Skeletal muscle tissue (tissue), 4 donors: ENCODE measurements around the gene COA8. TPM values are rescaled to one million over a fixed set of nuclear protein-coding genes. Genes with fewer than 3 reads are reported as not detected.

ENCODE experiments used
- H3K27ac ChIP-seq: one replicate; pipeline ENCODE4 v1.7.0; 2013; ENCODE audit warnings: mild to moderate bottlenecking, low read depth, low read length, inconsistent platforms
- H3K27me3 ChIP-seq, 3 donors: one replicate each; pipeline ENCODE4 v1.7.0; 2013; ENCODE audit warnings: low read length in 3 of 3; ENCODE audit not compliant: control insufficient read depth in 3 of 3, insufficient read depth in 3 of 3
- H3K36me3 ChIP-seq, 3 donors: one replicate each; pipeline ENCODE4 v1.7.0; 2013; ENCODE audit warnings: low read length in 3 of 3; ENCODE audit not compliant: control insufficient read depth in 3 of 3, insufficient read depth in 3 of 3
- H3K4me1 ChIP-seq, 3 donors: one replicate each; pipeline ENCODE4 v1.7.0; 2013; ENCODE audit warnings: low read length in 3 of 3, mild to moderate bottlenecking in 3 of 3; ENCODE audit not compliant: control insufficient read depth in 3 of 3, insufficient read depth in 3 of 3
- H3K4me3 ChIP-seq, 3 donors: one replicate each; pipeline ENCODE4 v1.7.0; 2013; ENCODE audit warnings: low read length in 3 of 3
- H3K9ac ChIP-seq, 3 donors: one replicate each; pipeline ENCODE4 v1.7.0; 2013; ENCODE audit warnings: low read length in 3 of 3, mild to moderate bottlenecking in 3 of 3, moderate library complexity in 2 of 3, low read depth in 1 of 3
- H3K9me3 ChIP-seq, 3 donors: one replicate each; pipeline ENCODE4 v1.7.0; 2013; ENCODE audit warnings: low read length in 3 of 3; ENCODE audit not compliant: control insufficient read depth in 3 of 3
- total RNA-seq: library from RNA; depleted of rRNA; stranded (reverse); fragments of >200 nt; gene quantifications from one replicate; pipeline ENCODE4 v1.2.3, GENCODE V29; 2014
- donor health status: Osteomylitis.

The COA8 gene
- total RNA-seq, 1 donor from 2014 or later = 28.2 TPM

DNA sequence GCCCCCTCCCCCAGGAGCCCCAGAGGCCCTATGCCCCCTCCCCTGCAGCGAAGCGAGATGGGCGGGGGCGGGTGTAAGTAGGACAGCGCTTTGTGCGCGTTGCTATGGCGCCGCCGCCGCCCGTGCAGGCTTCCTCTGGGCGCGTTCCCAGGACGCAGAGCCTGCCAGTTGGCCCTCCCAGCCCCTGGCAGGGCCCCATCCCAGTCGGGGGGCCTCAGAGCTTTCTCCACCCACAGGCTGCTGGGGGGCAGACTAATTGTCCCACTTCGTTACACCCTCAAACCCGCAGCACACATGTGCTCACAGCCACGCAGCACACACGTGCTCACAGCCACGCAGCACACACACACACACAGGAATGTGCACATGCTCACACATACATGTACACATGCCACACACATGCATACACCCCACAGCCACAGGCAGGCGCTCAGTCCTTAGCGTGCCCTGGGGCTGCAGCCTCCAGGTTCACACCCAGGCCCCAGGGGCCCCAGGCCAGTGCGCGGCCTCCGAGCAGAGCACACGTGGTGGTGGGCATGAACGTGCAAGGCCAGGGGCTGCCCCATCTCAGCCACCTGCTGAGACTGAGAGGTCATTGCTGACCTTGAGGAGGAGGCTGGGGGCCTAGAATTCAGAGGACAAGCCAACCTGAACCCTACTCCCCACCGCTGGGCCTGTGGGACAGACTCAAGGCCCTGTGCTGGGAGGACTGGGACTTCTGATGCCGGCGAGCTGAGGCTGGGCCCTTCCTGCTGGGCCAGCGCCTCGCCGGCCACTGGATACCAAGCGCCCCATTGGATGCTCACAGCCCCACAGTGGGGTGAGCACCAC lies 18.2 kb upstream of the COA8 start:
- Histone ChIP-seq H3K4me3 (no peak overlapping the region), H3K27me3 (peaks cover 0 to 3% (median 0%) of the 10 kb centered on the region in 3 donors), H3K9ac (peak overlapping the region in 1 of 3 donors; percentile 40), H3K4me1 (peaks cover 47 to 69% (median 65%) of the 10 kb centered on the region in 3 donors), H3K27ac (no peak overlapping the region), H3K9me3 (no peaks in the 10 kb centered on the region), H3K36me3 (no peaks in the 10 kb centered on the region)

DNA sequence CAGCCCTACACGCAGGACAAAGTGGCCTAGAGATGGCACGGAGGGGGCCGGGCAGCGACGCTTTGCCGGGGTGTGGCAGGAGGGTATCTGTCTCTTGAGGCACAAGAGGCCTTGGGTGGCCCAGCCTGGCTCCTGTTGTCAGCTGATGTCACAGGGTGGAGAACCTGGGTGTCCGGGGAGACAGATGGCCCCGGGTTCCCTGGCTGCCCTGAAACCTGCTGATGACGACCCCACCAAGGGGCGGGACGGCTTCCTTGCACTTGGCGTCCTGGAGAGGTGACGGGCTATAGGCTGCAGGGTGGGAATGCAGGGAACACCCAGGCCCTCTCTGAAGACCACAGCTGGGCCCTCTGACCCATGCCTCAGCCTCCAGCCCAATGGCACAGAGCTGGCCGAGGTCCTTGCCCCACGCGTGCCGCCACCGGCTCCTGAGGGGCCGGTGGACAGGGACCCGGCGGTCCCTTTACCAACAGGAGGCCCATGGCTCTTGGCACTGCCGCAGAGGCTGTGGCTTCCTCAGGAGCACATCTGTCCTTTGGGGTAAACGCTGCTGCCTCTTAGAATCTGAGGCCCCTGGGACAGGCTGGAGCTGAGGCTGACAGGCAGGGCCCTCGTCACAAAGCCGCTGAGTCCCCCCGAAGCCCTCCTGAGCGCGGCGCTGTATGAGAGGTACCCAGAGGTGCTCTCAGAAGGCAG lies 17.4 kb upstream of the COA8 start:
- H3K27me3 ChIP-seq = peaks cover 0 to 3% (median 0%) of the 10 kb centered on the region in 3 donors
- H3K4me3 ChIP-seq = no peak overlapping the region
- no peak overlapping the region for H3K9ac ChIP-seq
- H3K4me1 ChIP-seq = peaks cover 49 to 71% (median 68%) of the 10 kb centered on the region in 3 donors
- H3K9me3 ChIP-seq = no peaks in the 10 kb centered on the region
- H3K27ac ChIP-seq = no peak overlapping the region
- H3K36me3 ChIP-seq = no peaks in the 10 kb centered on the region

DNA sequence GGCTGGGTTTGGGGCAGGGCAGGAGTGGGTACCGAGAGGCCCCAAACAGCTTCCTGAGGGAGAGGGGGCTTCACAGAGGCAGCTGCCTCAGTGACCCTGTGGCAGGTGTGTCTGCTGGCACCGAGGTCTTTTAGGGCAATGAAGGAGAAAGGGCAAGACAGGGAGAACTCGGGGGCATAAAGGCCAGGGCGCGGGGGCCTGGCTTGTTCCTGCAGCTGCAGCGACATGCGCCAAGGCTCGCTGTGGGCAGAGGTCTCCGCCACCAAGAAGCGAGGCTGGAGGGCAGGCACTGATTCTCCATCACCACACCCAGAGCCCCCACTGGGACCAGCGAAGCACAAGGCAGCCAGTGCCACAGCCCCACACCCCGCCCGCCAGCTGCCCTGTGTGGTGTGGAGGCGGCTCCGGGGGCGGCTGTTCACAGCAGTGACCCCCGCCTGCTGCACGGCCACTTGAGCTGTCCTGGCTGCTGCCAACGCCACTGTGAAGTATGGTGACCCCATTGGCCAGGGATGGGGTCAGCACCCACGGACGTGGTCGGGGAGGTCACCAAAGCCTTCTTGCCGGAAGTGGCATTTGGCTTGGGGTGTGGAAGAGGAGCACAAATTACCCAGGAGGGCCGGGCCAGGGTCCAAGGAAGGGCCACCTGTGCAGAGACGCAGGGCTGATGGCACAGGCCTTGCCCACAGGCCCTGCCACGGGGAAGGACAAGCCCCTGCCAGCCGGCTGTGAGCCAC lies 16.7 kb upstream of the COA8 start:
- no peak overlapping the region for H3K27ac ChIP-seq
- H3K9me3 ChIP-seq = no peaks in the 10 kb centered on the region

DNA sequence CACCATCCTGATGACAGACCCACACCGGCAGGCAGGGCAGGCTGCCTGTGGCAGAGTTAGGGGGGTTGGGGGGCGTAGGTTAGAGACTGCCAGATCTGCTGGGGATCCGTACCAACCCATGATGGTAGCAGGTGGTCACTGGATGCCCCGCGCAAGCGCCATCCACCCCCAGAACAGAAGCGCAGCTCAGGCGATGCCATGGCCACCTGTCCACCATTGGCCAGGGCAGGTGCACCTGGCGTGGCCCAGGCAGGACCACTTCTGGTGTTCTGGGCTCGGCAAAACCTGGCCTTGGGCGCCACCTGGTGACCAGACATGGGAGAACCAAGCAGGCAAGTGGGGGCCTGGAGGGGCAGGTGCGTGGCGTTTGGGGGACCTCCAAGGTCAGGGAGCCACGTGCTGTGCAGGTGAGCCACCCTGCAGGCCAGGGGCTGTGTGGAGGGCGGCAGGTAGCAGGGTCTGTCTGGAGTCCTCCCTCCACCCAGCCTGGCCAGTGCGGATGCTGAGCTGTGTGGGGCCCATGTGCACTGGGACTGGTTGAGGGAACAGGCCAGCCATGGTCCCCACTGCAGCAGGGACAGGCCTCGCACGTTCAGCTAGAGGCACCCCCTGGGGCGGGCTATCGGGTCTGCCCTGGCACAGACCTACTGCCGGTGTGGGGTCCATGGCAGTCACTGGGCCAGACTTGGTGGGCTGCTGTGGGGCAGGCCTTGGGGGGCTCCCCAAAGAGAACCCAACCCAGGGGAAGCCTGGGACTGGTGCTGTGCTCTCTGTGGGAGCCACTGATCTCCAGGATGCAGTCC lies 15.9 kb upstream of the COA8 start:
- Histone ChIP-seq H3K4me3 (no peak overlapping the region), H3K4me1 (peaks cover 51 to 71% (median 69%) of the 10 kb centered on the region in 3 donors), H3K27me3 (peaks cover 0 to 3% (median 0%) of the 10 kb centered on the region in 3 donors), H3K36me3 (no peaks in the 10 kb centered on the region), H3K9ac (no peak overlapping the region), H3K9me3 (no peaks in the 10 kb centered on the region), H3K27ac (no peak overlapping the region)

More for the DNA sequence above, 16.7 kb upstream of the COA8 start:
- H3K4me3 ChIP-seq = no peak overlapping the region
- H3K4me1 ChIP-seq = peaks cover 50 to 71% (median 69%) of the 10 kb centered on the region in 3 donors
- no peaks in the 10 kb centered on the region for H3K36me3 ChIP-seq
- H3K9ac ChIP-seq = peak overlapping the region in 1 of 3 donors; percentile 8
- peaks cover 0 to 3% (median 0%) of the 10 kb centered on the region in 3 donors for H3K27me3 ChIP-seq

DNA sequence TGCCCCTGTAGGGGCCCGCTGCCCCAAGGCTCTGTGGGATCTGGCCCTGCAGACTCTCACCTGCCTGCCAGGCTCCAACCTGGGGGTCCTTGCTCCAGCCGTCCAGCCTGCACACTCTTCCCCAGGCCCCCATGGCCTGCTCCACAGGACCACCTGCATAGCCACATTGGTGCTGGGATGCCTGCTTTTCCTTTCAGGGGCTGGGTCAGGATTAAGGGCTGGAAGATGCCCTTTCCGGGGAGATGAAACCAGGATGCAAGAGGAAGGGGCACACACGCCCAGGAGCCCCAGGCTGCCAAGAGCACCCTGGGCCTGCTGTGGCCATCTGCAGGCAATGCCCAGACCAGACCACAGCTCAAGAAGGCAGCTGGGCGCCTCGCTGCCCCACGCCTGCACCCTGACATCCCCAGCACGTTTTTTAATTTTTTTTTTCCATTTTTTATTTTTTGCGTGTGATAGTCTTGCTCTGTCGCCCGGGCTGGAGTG lies 15.3 kb upstream of the COA8 start:
- Histone ChIP-seq H3K27me3 (peaks cover 0 to 3% (median 0%) of the 10 kb centered on the region in 3 donors), H3K27ac (no peak overlapping the region), H3K9ac (no peak overlapping the region), H3K36me3 (no peaks in the 10 kb centered on the region), H3K9me3 (no peaks in the 10 kb centered on the region), H3K4me3 (no peak overlapping the region), H3K4me1 (peaks cover 51 to 71% (median 69%) of the 10 kb centered on the region in 3 donors)

DNA sequence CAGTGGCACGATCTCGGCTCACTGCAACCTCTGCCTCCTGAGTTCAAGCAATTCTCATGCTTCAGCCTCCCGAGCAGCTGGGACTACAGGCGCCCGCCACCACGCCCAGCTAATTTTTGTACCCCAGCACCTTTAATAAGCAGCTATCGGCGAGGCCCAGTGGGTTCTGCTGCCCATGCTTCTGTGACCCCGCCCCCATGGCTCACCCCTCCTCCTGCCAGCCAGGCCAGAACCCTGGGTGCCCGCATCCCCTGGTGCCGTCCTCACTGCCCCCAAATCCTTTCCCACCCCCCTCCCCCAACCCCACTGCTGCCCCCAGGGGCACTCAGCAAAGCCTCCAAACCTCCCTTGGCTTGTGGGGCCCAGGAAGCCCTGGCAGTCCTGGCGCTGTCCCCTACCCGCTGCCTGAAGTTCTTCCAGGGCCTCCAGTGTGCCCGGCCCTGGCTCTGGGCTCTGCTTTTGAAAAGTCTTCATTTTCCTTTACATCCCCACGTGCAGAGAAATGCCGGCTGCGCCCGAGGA lies 14.8 kb upstream of the COA8 start:
- no peaks in the 10 kb centered on the region for H3K9me3 ChIP-seq
- H3K36me3 ChIP-seq = no peaks in the 10 kb centered on the region
- H3K4me1 ChIP-seq = peaks cover 51 to 71% (median 69%) of the 10 kb centered on the region in 3 donors
- peaks cover 0 to 3% (median 0%) of the 10 kb centered on the region in 3 donors for H3K27me3 ChIP-seq
- no peak overlapping the region for H3K9ac ChIP-seq
- H3K27ac ChIP-seq = no peak overlapping the region
- H3K4me3 ChIP-seq = no peak overlapping the region

DNA sequence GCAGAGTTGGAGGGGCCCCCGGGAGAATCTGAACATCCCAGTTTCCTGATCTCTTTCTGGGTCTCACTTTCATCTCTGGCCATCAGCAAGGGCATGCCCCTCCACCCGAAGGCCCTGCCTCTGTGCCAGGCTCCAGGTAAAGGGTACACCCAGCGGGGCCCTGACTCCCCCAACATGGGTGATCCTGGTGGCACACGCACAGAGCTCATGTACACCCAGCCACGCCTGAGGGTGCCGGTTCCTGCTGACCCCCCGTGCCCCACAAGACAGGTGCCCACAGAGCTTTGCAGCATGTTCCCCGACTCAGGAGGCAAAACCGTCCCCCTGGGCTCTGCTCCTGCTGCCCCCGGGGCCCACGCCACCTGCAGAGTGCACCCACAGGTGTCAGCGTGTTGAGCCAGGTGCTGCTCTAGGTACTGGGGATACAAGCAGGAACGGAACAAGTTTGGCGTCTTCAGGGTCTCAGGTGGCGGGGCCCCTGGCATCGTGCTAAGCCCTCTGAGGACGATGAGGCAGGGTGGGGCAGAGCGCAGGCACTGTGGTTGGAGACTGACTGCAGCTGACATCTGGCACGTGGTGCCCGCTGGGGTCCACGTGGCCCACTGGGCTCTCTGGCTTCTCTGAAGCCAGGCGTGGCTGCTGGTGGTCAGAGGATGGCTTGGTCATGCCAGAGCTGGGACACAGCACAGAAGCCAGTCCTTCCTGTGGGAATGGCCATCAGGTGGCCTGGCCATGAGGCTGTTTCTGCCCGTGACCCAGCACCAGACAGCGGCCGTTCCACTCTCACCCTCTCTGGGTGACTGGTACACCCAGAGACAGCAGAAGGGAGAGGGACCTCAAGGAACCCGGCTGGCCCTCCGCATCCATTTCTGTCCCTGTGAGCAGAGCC lies 14.1 kb upstream of the COA8 start:
- no peaks in the 10 kb centered on the region for H3K9me3 ChIP-seq
- H3K27me3 ChIP-seq = peaks cover 0 to 3% (median 0%) of the 10 kb centered on the region in 3 donors
- H3K27ac ChIP-seq = no peak overlapping the region
- peak overlapping the region in 1 of 3 donors; percentile 77 for H3K9ac ChIP-seq
- H3K36me3 ChIP-seq = no peaks in the 10 kb centered on the region
- H3K4me3 ChIP-seq = no peak overlapping the region
- H3K4me1 ChIP-seq = peaks cover 46 to 71% (median 66%) of the 10 kb centered on the region in 3 donors

DNA sequence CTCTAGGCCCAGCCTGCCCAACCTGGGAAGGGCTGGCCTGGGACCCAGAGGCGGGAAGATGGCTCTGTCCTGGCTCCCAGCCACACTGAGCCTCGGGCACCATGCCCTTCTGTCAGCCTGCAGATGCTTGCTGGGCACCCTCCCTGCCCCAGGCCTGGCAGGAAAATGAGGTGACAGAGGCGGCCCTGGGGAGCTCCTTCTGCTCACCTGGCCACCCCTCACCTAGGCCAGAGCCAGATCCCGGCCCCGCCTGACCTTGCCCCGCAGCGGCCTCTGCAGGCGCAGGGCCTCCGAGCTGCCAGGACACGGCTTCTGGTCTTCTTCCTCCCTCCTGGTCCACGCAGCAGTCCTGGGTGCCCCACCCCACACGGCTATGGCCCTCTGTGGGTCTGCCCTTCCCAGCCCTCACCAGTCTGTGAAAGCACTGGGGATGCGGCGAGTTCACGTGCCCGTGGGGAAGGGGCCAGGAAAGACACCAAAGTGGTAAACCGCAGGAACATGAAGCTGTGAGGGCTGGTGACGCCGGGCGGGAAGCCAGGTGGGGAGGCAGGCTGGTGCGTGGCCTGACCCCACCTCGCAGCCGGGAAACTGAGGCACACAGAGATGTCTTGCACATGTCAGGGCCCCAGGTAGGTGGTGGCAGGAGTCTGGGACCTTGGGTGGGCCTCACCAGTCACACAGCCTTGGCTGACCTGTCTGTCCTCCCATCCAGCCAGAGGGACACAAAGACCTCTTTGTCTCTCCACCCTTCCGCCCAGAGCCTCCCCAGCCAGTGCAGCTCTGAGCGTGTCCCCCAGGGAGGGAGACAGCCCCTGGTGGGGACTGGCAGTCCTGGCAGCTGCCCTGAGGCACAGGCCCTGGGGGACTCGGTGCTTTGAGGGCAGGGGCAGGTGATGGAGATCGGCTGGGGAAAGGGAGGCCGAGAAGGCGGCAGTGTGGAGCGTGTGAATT lies 13.1 kb upstream of the COA8 start:
- H3K27me3 ChIP-seq = no peaks in the 10 kb centered on the region
- peak overlapping the region; percentile 83 for H3K27ac ChIP-seq
- H3K9me3 ChIP-seq = no peaks in the 10 kb centered on the region
- H3K4me1 ChIP-seq = peaks cover 41 to 71% (median 66%) of the 10 kb centered on the region in 3 donors
- no peak overlapping the region for H3K4me3 ChIP-seq
- H3K9ac ChIP-seq = peak overlapping the region in 2 of 3 donors; percentile 40 to 77
- no peaks in the 10 kb centered on the region for H3K36me3 ChIP-seq
